ENCODE results near the gene IER2. TPM values are rescaled to one million over a fixed set of nuclear protein-coding genes. Genes with fewer than 3 reads are reported as not detected.
"Not testable (repeated sequence)": the region's sequence is repeated elsewhere in the genome, so short reads cannot be mapped to it uniquely, and the experiment has no call there.

Gene IER2
- total RNA-seq, 1 donor, result 382 TPM

DNA sequence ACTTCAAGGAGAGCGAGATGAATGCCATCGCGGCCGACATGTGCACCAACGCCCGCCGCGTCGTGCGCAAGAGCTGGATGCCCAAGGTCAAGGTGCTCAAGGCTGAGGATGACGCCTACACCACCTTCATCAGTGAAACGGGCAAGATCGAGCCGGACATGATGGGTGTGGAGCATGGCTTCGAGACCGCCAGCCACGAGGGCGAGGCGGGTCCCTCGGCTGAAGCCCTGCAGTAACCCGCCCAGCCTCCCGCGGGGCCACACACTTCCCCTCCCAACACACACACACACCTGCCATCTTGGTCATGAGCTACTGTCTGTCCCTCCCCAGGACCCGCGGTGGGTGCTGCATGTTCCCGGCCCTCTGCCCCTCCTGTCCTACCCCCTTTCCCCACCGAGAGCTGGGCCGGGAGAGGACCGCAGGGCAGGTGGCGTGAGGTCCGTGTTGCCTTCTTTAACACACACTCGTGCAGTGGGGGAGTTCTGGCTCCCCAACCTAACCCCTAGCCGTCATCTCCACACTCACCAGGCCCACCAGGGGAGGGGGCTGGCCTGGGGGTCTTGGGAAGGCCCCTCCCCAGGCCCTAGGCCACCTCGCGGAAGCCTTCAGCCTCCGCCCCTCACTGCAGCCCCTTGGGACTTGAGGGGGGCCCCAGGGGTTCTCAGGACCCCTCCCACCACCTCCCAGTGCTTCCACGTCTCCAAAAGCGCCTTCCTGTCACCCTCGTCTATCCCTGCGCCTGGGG is 11.9 kb upstream of the IER2 start:
- no peak for DNase-seq (ENCODE audit: low read depth in 2 of 3, low spot score in 2 of 3)

GRCh38 chr19:13138916-13139198 is 11.4 kb upstream of the IER2 start:
- DNase-seq (ENCODE audit: low read depth in 2 of 3, low spot score in 2 of 3), result no peak

DNA sequence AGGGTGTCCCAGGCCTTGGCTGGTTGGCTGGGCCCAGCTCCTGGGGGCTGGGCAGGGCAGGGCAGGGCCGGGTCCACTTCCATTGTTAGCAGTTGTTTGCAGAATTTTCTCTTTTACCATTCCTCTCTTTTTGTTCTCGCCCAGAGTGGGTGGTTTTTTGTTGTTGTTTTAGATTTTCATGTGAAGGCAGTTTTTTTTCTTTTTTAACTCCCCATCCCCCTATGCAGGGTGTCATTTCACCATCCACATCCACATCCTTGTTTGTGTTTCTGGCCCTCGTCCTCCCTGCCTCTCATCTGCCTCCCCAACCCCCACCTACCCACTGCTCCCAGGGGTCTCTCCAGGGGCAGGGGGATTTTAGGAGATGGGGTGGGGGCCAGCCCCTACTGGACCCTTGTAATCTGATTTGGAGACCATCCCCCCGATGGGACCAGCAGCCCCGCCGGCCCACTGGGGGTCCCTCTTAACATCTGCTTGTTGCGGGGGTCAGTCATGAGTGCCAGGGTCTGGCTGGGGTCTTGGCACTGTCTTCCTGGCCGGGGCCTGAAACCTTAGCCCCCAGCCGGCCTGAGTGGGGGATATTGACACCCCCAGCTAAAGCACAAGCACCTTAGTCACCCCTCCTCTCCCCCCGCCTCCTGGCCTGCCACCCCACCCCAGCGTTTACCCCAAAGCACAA is 10.4 kb upstream of the IER2 start:
- DNase-seq (ENCODE audit: low read depth in 2 of 3, low spot score in 2 of 3), result no peak

GRCh38 chr19:13146763-13147563 is 3.2 kb upstream of the IER2 start:
- DNase-seq (ENCODE audit: low read depth in 2 of 3, low spot score in 2 of 3), result peak in 1 of 3 donors; percentile 63

GRCh38 chr19:13149173-13149627 is 1.0 kb upstream of the IER2 start:
- not testable (repeated sequence) for DNase-seq (ENCODE audit: low read depth in 2 of 3, low spot score in 2 of 3)

DNA sequence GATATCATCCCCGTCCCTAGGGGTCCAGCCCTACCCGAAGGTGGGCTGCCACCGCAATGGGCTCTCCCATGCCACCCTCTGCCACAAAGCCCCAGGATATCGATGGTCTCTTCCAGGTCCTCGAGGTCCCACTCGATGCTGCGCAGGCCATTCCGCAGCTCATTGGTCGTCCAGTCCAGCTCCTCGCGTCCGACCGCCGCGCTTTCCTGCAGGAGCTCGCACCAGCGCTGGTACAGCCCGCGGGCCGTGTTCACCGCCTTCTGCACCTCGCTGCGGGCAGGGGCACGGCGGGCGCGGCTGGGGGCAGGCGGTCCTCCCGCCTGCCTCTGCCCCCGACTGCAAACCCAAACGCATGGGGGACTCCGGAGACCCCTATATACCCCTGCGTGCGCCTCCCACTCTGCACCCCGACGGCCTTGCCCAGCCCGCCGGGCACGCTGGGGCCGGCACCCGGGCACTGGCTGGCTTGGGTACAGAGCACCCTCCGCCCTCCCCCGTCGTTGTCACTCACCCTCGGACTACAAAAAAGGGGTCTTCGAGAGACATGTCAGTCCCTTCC is 504 bp upstream of the IER2 start:
- DNase-seq (ENCODE audit: low read depth in 2 of 3, low spot score in 2 of 3), result peak in 1 of 3 donors; percentile 30

GRCh38 chr19:13150931-13151604 is 857 bp downstream of the IER2 start:
- peak in 2 of 3 donors; percentile 38 to 48 for DNase-seq (ENCODE audit: low read depth in 2 of 3, low spot score in 2 of 3)

DNA sequence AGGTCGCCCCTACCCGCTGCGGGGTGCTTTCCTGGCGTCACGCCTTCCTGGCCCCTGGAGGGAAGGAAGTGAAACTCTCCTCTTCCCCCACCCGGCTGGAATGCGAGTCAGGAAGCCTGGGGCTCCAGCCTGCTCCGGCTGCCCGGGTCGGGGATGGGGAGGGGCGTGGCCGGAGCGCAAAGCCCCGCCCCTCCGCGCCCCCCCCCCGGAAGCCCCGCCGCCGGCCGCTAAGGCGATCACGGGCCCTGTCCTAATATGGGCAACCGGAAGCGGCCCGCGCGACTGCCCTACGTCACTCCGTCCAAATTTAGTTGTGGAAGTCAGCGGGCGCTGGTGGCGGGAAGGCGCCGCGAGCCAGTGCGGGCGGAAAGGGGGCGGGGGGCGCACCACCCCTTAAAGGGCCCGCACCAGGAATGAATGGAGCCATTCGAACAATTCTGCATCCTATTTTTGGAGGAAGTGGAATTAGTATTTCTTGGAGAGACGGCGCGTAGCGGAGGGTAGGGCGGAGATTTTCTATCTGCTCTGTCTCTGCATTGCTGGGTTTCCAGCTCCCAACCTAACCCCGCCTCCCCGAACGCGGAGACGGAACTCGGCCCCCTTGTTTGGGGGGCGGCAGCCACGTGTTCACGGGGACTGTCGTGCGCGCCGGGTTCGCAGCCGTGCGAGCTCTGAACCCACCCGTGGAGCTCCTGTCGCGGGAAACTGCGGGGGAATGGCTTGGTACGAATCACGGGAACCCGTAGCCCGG is 1.6 kb downstream of the IER2 start:
- peak; percentile 88 to 95 (median 95) for DNase-seq (ENCODE audit: low read depth in 2 of 3, low spot score in 2 of 3)

DNA sequence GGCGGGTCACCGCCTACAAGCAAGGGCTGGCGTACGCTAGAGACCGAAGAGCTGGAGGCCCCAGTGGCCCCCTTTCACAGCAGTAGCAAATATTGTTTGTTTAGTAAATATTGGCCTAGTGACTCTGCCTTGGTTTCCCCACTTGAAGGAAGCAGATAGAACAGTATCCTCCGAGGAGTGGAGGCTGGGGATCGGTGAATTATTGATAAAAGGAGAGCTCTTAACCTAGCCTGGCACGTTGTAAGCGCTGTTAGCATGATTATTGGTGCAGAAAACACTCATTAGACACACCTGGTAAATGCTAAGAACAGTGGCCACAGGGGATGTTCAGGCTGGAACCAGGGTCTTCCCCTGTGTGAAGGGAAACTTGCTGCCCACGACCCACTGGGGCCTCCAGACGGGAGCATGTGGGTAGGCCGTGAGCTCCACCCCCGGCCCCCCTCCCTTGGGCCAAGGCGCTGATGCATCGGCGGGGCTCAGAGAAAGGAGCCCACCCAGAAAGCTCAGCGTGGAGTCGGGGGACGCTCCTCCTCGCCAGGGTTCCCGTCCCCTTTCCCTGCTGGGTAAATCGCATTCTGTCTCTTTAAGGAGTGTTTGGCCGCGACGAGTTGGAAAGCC is 2.3 kb downstream of the IER2 start:
- DNase-seq (ENCODE audit: low read depth in 2 of 3, low spot score in 2 of 3), result no peak

DNA sequence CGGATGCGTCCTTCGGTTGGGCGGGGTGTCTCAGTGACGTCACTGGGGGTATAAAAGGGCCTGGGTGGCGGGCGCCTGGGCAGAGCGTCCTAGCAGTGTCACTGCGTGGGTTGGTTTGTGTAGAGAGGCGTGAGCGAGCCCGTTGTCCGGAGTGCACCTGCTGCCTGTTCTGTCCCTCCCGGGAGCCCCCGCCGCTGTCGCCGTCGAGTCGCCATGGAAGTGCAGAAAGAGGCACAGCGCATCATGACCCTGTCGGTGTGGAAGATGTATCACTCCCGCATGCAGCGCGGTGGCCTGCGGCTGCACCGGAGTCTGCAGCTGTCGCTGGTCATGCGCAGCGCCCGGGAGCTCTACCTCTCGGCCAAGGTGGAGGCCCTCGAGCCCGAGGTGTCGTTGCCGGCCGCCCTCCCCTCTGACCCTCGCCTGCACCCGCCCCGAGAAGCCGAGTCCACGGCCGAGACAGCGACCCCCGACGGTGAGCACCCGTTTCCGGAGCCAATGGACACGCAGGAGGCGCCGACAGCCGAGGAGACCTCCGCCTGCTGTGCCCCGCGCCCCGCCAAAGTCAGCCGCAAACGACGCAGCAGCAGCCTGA is 2.9 kb downstream of the IER2 start:
- peak; percentile 92 to 100 (median 97) for DNase-seq (ENCODE audit: low read depth in 2 of 3, low spot score in 2 of 3)

- DNase-seq (ENCODE audit: low read depth in 2 of 3, low spot score in 2 of 3), result no peak
These were observed 3.5 kb downstream of the IER2 start for GRCh38 chr19:13153569-13154240.

DNA sequence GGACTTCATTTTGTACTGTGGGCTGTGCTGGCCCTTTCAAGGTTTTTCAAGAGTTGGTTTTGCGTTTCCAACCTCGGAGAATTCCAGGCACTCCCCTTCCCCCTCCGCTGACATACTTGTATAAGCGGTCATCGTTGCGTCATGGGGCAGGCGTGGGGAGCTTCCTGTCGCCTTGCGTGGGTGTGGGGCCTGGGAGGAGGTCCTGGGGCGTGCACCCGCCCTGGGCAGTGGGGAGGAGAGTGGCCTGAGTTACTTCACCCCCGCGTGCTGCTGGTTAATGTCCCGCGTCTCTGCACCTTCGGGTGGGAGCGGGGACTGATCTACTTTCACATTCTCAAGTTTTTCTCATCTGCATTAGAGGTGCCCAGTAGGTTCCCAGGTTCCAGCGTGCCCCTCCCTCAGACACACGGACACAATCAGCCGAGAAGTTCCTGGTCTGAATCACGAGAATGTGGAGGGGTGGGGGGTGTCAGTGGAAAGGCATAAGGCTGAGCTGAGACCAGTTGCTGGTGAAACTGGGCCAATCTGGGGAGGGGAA is 4.1 kb downstream of the IER2 start:
- peak in 1 of 3 donors; percentile 29 for DNase-seq (ENCODE audit: low read depth in 2 of 3, low spot score in 2 of 3)

GRCh38 chr19:13154911-13155471 is 4.8 kb downstream of the IER2 start:
- peak; percentile 61 to 85 (median 79) for DNase-seq (ENCODE audit: low read depth in 2 of 3, low spot score in 2 of 3)

DNA sequence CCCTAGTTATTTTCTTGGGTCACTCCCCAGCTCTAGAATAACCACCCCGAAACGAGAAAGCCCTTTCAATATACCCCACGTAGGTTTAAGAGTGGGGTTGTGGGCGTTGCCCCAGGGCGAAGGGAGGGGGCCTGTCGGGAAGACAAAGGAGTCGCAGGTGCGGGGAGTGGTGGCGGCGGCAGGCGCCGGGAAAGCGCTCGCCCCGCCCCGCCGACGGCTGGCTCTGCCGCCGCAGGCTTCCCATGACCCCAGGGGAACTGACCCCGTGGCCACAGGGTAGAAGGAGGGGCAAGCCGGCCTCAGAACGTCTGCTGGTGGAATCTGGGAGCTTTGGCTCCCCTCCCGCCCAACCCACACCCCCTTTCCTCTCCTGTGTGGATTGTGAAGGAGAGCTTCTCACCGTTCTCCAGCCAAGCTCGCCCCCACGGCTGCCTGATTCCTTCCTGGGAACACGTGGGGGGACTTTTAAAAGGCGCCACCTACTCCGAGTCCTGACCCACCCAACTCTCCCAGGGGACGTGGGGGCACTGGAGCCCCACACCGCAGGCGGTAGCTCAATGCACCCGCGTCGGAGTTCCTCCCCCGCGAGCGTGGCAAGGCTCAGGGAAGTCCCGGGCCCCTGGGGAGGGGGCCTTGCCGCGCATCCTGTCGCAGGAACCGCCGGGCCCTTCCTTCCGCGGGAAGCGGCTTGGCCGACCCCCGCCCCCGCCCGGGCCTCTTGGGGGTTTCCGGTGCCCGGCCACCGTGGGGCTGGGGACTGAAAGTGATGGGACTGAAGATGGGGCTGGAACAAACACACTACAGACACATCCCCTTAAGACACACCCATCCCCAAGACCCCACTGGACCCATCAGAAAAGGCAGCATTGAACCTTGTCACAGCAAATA is 5.5 kb downstream of the IER2 start:
- DNase-seq (ENCODE audit: low read depth in 2 of 3, low spot score in 2 of 3), result peak; percentile 63 to 77 (median 75)

GRCh38 chr19:13159713-13160112 is 9.5 kb downstream of the IER2 start:
- no peak for DNase-seq (ENCODE audit: low read depth in 2 of 3, low spot score in 2 of 3)

DNA sequence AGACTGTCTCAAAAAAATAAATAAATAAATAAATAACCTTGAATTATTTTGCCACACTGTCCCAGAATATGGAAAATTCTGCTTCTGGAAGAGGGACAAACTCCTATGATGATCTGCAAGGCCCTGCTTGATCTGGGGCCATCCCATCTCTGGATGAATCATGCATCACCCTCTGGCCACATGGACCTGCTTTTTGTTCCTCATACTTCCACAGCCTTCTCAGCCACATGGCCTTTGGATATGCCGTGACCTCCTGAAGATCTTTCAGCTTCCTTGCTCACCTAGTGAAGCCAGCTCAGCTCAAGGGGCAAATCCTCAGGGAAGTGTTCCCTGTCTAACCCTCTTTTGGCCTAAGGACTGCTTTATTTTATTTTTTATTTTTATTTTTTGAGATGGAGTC is 10.3 kb downstream of the IER2 start:
- no peak for DNase-seq (ENCODE audit: low read depth in 2 of 3, low spot score in 2 of 3)
